Measurements from ENCODE around the gene SLC24A3.

Gene SLC24A3

GRCh38 chr20:19376451-19377229 is 164.2 kb downstream of the SLC24A3 start:
- TF ChIP-seq, protein P1, sequence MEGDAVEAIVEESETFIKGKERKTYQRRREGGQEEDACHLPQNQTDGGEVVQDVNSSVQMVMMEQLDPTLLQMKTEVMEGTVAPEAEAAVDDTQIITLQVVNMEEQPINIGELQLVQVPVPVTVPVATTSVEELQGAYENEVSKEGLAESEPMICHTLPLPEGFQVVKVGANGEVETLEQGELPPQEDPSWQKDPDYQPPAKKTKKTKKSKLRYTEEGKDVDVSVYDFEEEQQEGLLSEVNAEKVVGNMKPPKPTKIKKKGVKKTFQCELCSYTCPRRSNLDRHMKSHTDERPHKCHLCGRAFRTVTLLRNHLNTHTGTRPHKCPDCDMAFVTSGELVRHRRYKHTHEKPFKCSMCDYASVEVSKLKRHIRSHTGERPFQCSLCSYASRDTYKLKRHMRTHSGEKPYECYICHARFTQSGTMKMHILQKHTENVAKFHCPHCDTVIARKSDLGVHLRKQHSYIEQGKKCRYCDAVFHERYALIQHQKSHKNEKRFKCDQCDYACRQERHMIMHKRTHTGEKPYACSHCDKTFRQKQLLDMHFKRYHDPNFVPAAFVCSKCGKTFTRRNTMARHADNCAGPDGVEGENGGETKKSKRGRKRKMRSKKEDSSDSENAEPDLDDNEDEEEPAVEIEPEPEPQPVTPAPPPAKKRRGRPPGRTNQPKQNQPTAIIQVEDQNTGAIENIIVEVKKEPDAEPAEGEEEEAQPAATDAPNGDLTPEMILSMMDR (IDR thresholded peaks at IDR 0.05; ENCODE audit: borderline replicate concordance, control extremely low read depth, extremely low read depth, insufficient read depth, missing control alignments): no peak
- in situ Hi-C loops (cut with MboI; ENCODE audit: low sequenced_read_pairs, unreplicated experiment): no loop called here
- no peak for DNase-seq (ENCODE audit: low spot score)

DNA sequence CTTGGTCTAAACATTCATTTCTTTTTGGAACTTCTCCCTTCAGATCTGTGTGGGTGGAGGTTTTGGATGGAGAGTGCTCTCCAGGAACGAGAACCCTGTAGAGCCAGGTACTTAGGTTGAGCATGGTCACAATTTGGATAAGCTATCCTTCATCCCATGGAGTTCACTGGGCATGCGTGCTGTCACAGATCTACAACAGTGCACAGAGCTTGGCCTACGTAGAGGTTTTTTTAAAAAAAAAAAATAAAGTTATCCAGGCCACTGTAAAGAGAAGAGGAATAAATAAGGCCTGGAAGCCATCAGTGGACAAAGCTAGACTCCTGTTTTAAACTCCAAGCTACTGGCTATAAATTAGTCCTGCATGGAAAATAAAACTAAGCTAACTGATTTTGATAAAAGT is 165.6 kb downstream of the SLC24A3 start:
- no peak for DNase-seq (ENCODE audit: low spot score)
- in situ Hi-C loops (cut with MboI; ENCODE audit: low sequenced_read_pairs, unreplicated experiment): no loop called here
- TF ChIP-seq, protein P1 (IDR thresholded peaks at IDR 0.05; ENCODE audit: borderline replicate concordance, control extremely low read depth, extremely low read depth, insufficient read depth, missing control alignments): no peak

GRCh38 chr20:19380211-19380610 is 167.8 kb downstream of the SLC24A3 start:
- no peak for DNase-seq (ENCODE audit: low spot score)
- in situ Hi-C loops (cut with MboI; ENCODE audit: low sequenced_read_pairs, unreplicated experiment): no loop called here
- TF ChIP-seq, protein P1 (IDR thresholded peaks at IDR 0.05; ENCODE audit: borderline replicate concordance, control extremely low read depth, extremely low read depth, insufficient read depth, missing control alignments): no peak

GRCh38 chr20:19381947-19382346 is 169.5 kb downstream of the SLC24A3 start:
- TF ChIP-seq, protein P1 (IDR thresholded peaks at IDR 0.05; ENCODE audit: borderline replicate concordance, control extremely low read depth, extremely low read depth, insufficient read depth, missing control alignments): no peak
- in situ Hi-C loops (cut with MboI; ENCODE audit: low sequenced_read_pairs, unreplicated experiment): no loop called here
- no peak for DNase-seq (ENCODE audit: low spot score)

DNA sequence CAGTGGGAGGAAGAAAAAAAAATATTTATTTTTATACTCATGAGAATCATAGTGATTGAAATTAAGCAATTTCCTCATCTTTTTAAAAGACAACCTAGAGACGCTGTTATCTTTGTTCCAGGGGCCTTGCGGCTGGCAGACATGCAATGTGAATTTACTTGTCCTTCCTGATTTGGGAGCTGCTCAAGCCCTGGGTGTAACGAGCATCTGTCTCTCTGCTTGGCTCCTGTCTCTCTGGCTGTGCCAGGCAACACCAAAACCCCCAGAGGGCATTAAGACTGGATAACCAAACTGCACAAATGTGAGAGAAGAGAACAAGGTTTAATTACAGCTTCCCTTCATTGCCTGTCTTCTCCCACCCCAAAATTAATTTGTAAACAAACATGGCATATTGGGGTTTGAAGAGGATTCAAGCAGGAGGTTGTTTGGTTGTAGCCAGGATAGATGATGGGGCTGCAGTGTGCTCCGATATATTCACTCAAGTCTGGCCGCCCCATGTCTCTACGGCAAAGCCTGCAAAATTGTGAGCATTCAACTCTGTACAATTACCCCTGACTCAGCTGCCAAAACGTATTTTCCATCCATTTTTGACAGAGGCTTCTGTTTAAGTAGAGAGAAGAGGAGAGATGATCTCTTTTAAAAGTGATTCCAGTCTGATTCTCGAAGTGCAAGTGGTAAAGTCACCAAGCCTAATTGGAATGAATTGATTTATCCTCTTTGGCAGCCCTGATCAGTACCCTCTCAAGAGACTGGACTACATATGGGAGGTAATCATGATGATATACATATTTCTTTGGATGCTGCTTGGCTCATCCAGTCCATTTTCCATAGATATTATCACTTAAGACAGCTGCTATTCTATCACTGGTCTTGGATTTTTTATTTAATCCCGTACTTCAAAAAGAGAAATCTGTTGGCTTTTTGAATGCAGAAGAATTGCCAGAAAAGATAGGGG is 170.2 kb downstream of the SLC24A3 start:
- in situ Hi-C loops (cut with MboI; ENCODE audit: low sequenced_read_pairs, unreplicated experiment): no loop called here
- no peak for DNase-seq (ENCODE audit: low spot score)
- TF ChIP-seq, protein P1 (IDR thresholded peaks at IDR 0.05; ENCODE audit: borderline replicate concordance, control extremely low read depth, extremely low read depth, insufficient read depth, missing control alignments): no peak

GRCh38 chr20:19384940-19385339 is 172.5 kb downstream of the SLC24A3 start:
- in situ Hi-C loops (cut with MboI; ENCODE audit: low sequenced_read_pairs, unreplicated experiment): no loop called here
- no peak for DNase-seq (ENCODE audit: low spot score)
- TF ChIP-seq, protein P1 (IDR thresholded peaks at IDR 0.05; ENCODE audit: borderline replicate concordance, control extremely low read depth, extremely low read depth, insufficient read depth, missing control alignments): no peak
